Measurements from ENCODE around the gene FKRP.
"Not testable (repeated sequence)": the region's sequence is repeated elsewhere in the genome, so short reads cannot be mapped to it uniquely, and the experiment has no call there.

Gene FKRP

GRCh38 chr19:46761418-46761831 lies 15.6 kb downstream of the FKRP start:
- no peaks in the 10 kb centered on the region for H3K27me3 ChIP-seq (ENCODE audit: insufficient read depth, low read depth, severe bottlenecking)
- no peak for TF ChIP-seq CTCF (IDR thresholded peaks at IDR 0.05; ENCODE audit: low read depth, low read length)
- H3K27ac ChIP-seq: no peak overlapping the region
- peaks cover 14% of the 10 kb centered on the region for H3K36me3 ChIP-seq
- DNase-seq: no peak
- no peaks in the 10 kb centered on the region for H3K9me3 ChIP-seq (ENCODE audit: severe bottlenecking)
- no peak overlapping the region for H3K4me3 ChIP-seq (ENCODE audit: low read depth, low read length)

- H3K36me3 ChIP-seq: peaks cover 8% of the 10 kb centered on the region
- no peak overlapping the region for H3K4me3 ChIP-seq (ENCODE audit: low read depth, low read length)
Observed at GRCh38 chr19:46762245-46762890, 16.5 kb downstream of the FKRP start.

GRCh38 chr19:46764817-46765291 lies 19.0 kb downstream of the FKRP start:
- Histone ChIP-seq H3K27ac (no peak overlapping the region), H3K9me3 (ENCODE audit: severe bottlenecking) (no peaks in the 10 kb centered on the region), H3K36me3 (no peaks in the 10 kb centered on the region), H3K27me3 (ENCODE audit: insufficient read depth, low read depth, severe bottlenecking) (no peaks in the 10 kb centered on the region), H3K4me3 (ENCODE audit: low read depth, low read length) (no peak overlapping the region)
- TF ChIP-seq CTCF (IDR thresholded peaks at IDR 0.05; ENCODE audit: low read depth, low read length): no peak
- DNase-seq: no peak

More at GRCh38 chr19:46762245-46762890, 16.5 kb downstream of the FKRP start:
- no peak for TF ChIP-seq CTCF (IDR thresholded peaks at IDR 0.05; ENCODE audit: low read depth, low read length)
- no peak for DNase-seq
- H3K9me3 ChIP-seq (ENCODE audit: severe bottlenecking): no peaks in the 10 kb centered on the region
- H3K27me3 ChIP-seq (ENCODE audit: insufficient read depth, low read depth, severe bottlenecking): no peaks in the 10 kb centered on the region
- H3K27ac ChIP-seq: no peak overlapping the region

- DNase-seq: peak; percentile 53
- H3K27me3 ChIP-seq (ENCODE audit: insufficient read depth, low read depth, severe bottlenecking): no peaks in the 10 kb centered on the region
- peak; percentile 64 for TF ChIP-seq CTCF (IDR thresholded peaks at IDR 0.05; ENCODE audit: low read depth, low read length)
- no peaks in the 10 kb centered on the region for H3K36me3 ChIP-seq
- no peak overlapping the region for H3K4me3 ChIP-seq (ENCODE audit: low read depth, low read length)
- H3K9me3 ChIP-seq (ENCODE audit: severe bottlenecking): no peaks in the 10 kb centered on the region
- H3K27ac ChIP-seq: no peak overlapping the region
Observed at GRCh38 chr19:46766569-46767317, 20.9 kb downstream of the FKRP start.

- DNase-seq; H3K4me3 ChIP-seq (ENCODE audit: low read depth, low read length); H3K36me3 ChIP-seq; H3K9me3 ChIP-seq (ENCODE audit: severe bottlenecking); H3K27me3 ChIP-seq (ENCODE audit: insufficient read depth, low read depth, severe bottlenecking); H3K27ac ChIP-seq: not testable (repeated sequence)
Observed at GRCh38 chr19:46768746-46769145, 22.9 kb downstream of the FKRP start.

- Histone ChIP-seq H3K4me3 (ENCODE audit: low read depth, low read length) (no peak overlapping the region), H3K27me3 (ENCODE audit: insufficient read depth, low read depth, severe bottlenecking) (no peaks in the 10 kb centered on the region), H3K9me3 (ENCODE audit: severe bottlenecking) (no peaks in the 10 kb centered on the region), H3K36me3 (peaks cover 34% of the 10 kb centered on the region), H3K27ac (no peak overlapping the region)
- no peak for TF ChIP-seq CTCF (IDR thresholded peaks at IDR 0.05; ENCODE audit: low read depth, low read length)
- no peak for DNase-seq
Observed at GRCh38 chr19:46772170-46773017, 26.5 kb downstream of the FKRP start.

Data from WERI-Rb-1 (cell line).